GM12892 (cell line): ENCODE data around the gene ETNK1.
"Not testable (repeated sequence)": the region's sequence is repeated elsewhere in the genome, so short reads cannot be mapped to it uniquely, and the experiment has no call there.

Experiments used
- DNase-seq: peaks from one replicate; pipeline ENCODE4 v3.0.0; 2011; ENCODE audit not compliant: insufficient read length
- FAIRE-seq: peaks from 2 replicates; lab custom pipeline; 2011; peaks lifted over from hg19 to GRCh38; lab: Jason Lieb, UNC
- POLR2A ChIP-seq: IDR thresholded peaks from 2 replicates; pipeline ENCODE4 v1.6.1; 2011; ENCODE audit warnings: low read depth, low read length, control low read depth
- POLR2AphosphoS5 ChIP-seq: IDR thresholded peaks from 2 replicates; pipeline ENCODE4 v1.6.1; 2011; ENCODE audit warnings: low read depth, low read length, control low read depth
- TAF1 ChIP-seq: IDR thresholded peaks from 2 replicates; pipeline ENCODE4 v1.6.1; 2011; ENCODE audit warnings: low read depth, mild to moderate bottlenecking, control low read depth, low read length, borderline replicate concordance

ETNK1 gene

GRCh38 chr12:22672951-22673350, 48.0 kb downstream of the ETNK1 start:
- no peak for FAIRE-seq
- TF ChIP-seq POLR2A (no peak), POLR2AphosphoS5 (no peak), TAF1 (no peak)
- DNase-seq: no peak

GRCh38 chr12:22677781-22678574, 53.0 kb downstream of the ETNK1 start:
- FAIRE-seq: no peak
- no peak for DNase-seq
- no peak for TF ChIP-seq POLR2A
- TF ChIP-seq TAF1: no peak
- TF ChIP-seq POLR2AphosphoS5: no peak

GRCh38 chr12:22682663-22683062, 57.7 kb downstream of the ETNK1 start:
- TF ChIP-seq POLR2A (no peak), TAF1 (no peak), POLR2AphosphoS5 (no peak)
- FAIRE-seq (peak; percentile 66), DNase-seq (no peak)

GRCh38 chr12:22683131-22683530, 58.2 kb downstream of the ETNK1 start:
- FAIRE-seq (no peak), DNase-seq (no peak)
- no peak for TF ChIP-seq POLR2A
- TF ChIP-seq TAF1: no peak
- TF ChIP-seq POLR2AphosphoS5: no peak

- peak; percentile 54 for FAIRE-seq
- no peak for TF ChIP-seq TAF1
- no peak for TF ChIP-seq POLR2AphosphoS5
- TF ChIP-seq POLR2A: no peak
Observed at GRCh38 chr12:22684140-22685118, 59.5 kb downstream of the ETNK1 start.

GRCh38 chr12:22686193-22686592, 61.2 kb downstream of the ETNK1 start:
- FAIRE-seq (peak; percentile 14), DNase-seq (no peak)
- no peak for TF ChIP-seq POLR2AphosphoS5
- no peak for TF ChIP-seq TAF1
- no peak for TF ChIP-seq POLR2A

More at GRCh38 chr12:22684140-22685118, 59.5 kb downstream of the ETNK1 start:
- DNase-seq: no peak

- no peak for DNase-seq
- TF ChIP-seq TAF1: no peak
- no peak for TF ChIP-seq POLR2AphosphoS5
- no peak for TF ChIP-seq POLR2A
- peak; percentile 84 for FAIRE-seq
Observed at GRCh38 chr12:22687361-22688076, 62.5 kb downstream of the ETNK1 start.

GRCh38 chr12:22689876-22690275, 64.9 kb downstream of the ETNK1 start:
- TF ChIP-seq POLR2A: no peak
- no peak for TF ChIP-seq TAF1
- TF ChIP-seq POLR2AphosphoS5: no peak
- FAIRE-seq (no peak), DNase-seq (no peak)

GRCh38 chr12:22691319-22691718, 66.3 kb downstream of the ETNK1 start:
- no peak for FAIRE-seq
- TF ChIP-seq POLR2A: no peak
- no peak for TF ChIP-seq POLR2AphosphoS5
- TF ChIP-seq TAF1: no peak

GRCh38 chr12:22692467-22692866, 67.5 kb downstream of the ETNK1 start:
- not testable (repeated sequence) for DNase-seq, FAIRE-seq

More at GRCh38 chr12:22691319-22691718, 66.3 kb downstream of the ETNK1 start:
- DNase-seq: no peak
